Common myeloid progenitor, CD34-positive (primary cell): ENCODE results near the gene KRTDAP.

ENCODE experiments used
- CTCF ChIA-PET: fragments of 350-600 bp; sonication (Branson Sonifier 250); formaldehyde crosslinking; loops from one replicate; lab custom pipeline; 2021; ENCODE audit warnings: antibody characterized with exemption; lab: Charles Lee
- POLR2A ChIA-PET: fragments of 350-600 bp; sonication (Branson Sonifier 250); formaldehyde crosslinking; loops from one replicate; lab custom pipeline; 2021; ENCODE audit warnings: antibody characterized with exemption; lab: Charles Lee
- DNase-seq, 3 donors: peaks; one replicate each; pipeline versions ENCODE4 v3.0.0 to v3.0.0-alpha.2; 2013
- H3K27ac ChIP-seq, 2 experiments: 1 replicate in 1 of 2; 2 replicates in 1 of 2; pipeline ENCODE4 v1.7.0; 2013; ENCODE audit warnings: inconsistent platforms in 2 of 2, low read length in 2 of 2, mild to moderate bottlenecking in 2 of 2, low read depth in 1 of 2, moderate library complexity in 1 of 2; ENCODE audit not compliant: severe bottlenecking in 2 of 2, insufficient read depth in 1 of 2, poor library complexity in 1 of 2
- H3K27me3 ChIP-seq, 5 experiments: replicated peaks in 2 of 5; 1 replicate in 3 of 5; 2 replicates in 2 of 5; pipeline versions ENCODE4 v1.6.1 to v1.7.0; 2013; ENCODE audit warnings: low read length in 4 of 5, mild to moderate bottlenecking in 2 of 5, moderate library complexity in 2 of 5, inconsistent platforms in 1 of 5; ENCODE audit not compliant: insufficient read depth in 5 of 5, control insufficient read depth in 4 of 5
- H3K36me3 ChIP-seq, 4 experiments: 1 replicate in 2 of 4; 2 replicates in 2 of 4; pipeline versions ENCODE4 v1.6.1 to v1.7.0; 2013; ENCODE audit warnings: low read length in 3 of 4, control low read depth in 1 of 4, mild to moderate bottlenecking in 1 of 4; ENCODE audit not compliant: control insufficient read depth in 4 of 4, insufficient read depth in 4 of 4
- H3K4me1 ChIP-seq, 4 experiments: 1 replicate in 3 of 4; 2 replicates in 1 of 4; pipeline versions ENCODE4 v1.6.1 to v1.7.1; 2013; ENCODE audit warnings: low read length in 3 of 4, mild to moderate bottlenecking in 3 of 4, control low read depth in 1 of 4, inconsistent platforms in 1 of 4, moderate library complexity in 1 of 4; ENCODE audit not compliant: control insufficient read depth in 4 of 4, insufficient read depth in 4 of 4; ENCODE audit errors: control extremely low read depth in 1 of 4
- H3K4me3 ChIP-seq, 7 experiments: 1 replicate in 4 of 7; 2 replicates in 3 of 7; pipeline versions ENCODE4 v1.5.1 to v1.7.0; 2013; ENCODE audit warnings: mild to moderate bottlenecking in 7 of 7, low read length in 6 of 7, moderate library complexity in 6 of 7, inconsistent platforms in 2 of 7, low read depth in 2 of 7, control low read depth in 1 of 7; ENCODE audit not compliant: insufficient read depth in 4 of 7, control insufficient read depth in 1 of 7; ENCODE audit errors: extremely low read depth in 1 of 7
- H3K9me3 ChIP-seq, 5 experiments: 1 replicate in 4 of 5; 2 replicates in 1 of 5; pipeline versions ENCODE4 v1.6.1 to v1.7.1; 2013; ENCODE audit warnings: low read length in 4 of 5, mild to moderate bottlenecking in 2 of 5, inconsistent platforms in 1 of 5, low read depth in 1 of 5, moderate library complexity in 1 of 5; ENCODE audit not compliant: control insufficient read depth in 4 of 5, insufficient read depth in 2 of 5; ENCODE audit errors: control extremely low read depth in 1 of 5
- WGBS: methylation state at CpG from one replicate; pipeline ENCODE4 v1.1.5; 2013; ENCODE audit not compliant: insufficient coverage; 5-methylcytosine and 5-hydroxymethylcytosine counted together

KRTDAP gene

DNA sequence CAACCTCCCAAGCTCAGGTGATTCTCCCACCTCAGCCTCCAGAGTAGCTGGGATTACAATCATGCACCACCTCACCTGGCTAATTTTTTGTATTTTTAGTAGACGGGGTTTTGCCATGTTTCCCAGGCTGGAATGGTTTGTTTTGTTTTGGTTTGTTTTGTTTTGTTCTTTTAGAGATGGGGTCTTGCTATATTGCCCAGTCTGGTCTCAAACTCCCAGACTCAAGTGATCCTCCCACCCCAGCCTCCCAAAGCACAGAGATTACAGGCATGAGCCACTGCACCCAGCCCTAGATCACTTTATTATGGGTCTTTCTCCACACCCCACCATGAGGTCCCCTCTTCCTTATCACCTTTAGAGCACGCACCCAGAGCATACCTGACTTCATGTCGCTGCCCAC lies 8.0 kb upstream of the KRTDAP start:
- Histone ChIP-seq H3K36me3 (no peaks in the 10 kb centered on the region), H3K27me3 (no peaks in the 10 kb centered on the region), H3K4me3 (no peak overlapping the region), H3K9me3 (no peaks in the 10 kb centered on the region), H3K4me1 (peaks cover 0 to 4% (median 2%) of the 10 kb centered on the region in 4 experiments), H3K27ac (no peak overlapping the region)
- WGBS, result 100% methylated on average over 2 of the region's 3 CpGs
- ChIA-PET CTCF (interaction anchor here (0.9 to 3.9 kb wide), 4 partner anchors 10 to 145 kb away, joined by 4 to 21 read pairs (median 6); no protein-coding TSS in a partner anchor), POLR2A (no interaction called here)
- DNase-seq, result no peak

DNA sequence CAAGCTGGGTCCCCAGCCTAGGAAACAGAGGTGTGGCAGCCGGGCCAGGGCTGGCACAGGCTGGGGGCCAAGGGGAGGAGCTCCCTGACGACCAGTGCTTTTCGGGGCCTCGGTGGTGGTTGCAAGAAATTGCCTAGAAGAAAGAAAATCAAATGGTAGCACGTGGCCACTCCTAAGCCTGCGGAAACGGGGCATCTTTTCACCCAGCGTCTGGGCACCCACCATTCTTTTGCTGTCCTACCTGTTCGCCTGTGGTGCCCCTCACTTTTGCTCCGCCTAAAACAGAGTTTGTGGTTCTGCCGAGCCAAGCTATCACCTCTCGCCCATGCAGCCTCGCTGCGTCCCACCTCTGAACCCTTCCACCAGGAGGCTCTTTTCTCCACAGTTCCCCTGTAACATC lies 7.1 kb upstream of the KRTDAP start:
- H3K27ac ChIP-seq, result no peak overlapping the region
- DNase-seq, result no peak
- ChIA-PET POLR2A (interaction anchor here (0.6 kb wide), 1 partner anchor 11 kb away, joined by 5 read pairs; no protein-coding TSS in a partner anchor), CTCF (interaction anchor here (0.9 to 3.9 kb wide), 6 partner anchors 10 to 148 kb away, joined by 3 to 21 read pairs (median 4); no protein-coding TSS in a partner anchor)
- H3K9me3 ChIP-seq, result no peaks in the 10 kb centered on the region
- no peak overlapping the region for H3K4me3 ChIP-seq
- peaks cover 0 to 4% (median 2%) of the 10 kb centered on the region in 4 experiments for H3K4me1 ChIP-seq
- 92% methylated on average over 14 of the region's 14 CpGs for WGBS
- H3K27me3 ChIP-seq, result peaks cover 0 to 3% (median 0%) of the 10 kb centered on the region in 5 experiments
- H3K36me3 ChIP-seq, result no peaks in the 10 kb centered on the region

DNA sequence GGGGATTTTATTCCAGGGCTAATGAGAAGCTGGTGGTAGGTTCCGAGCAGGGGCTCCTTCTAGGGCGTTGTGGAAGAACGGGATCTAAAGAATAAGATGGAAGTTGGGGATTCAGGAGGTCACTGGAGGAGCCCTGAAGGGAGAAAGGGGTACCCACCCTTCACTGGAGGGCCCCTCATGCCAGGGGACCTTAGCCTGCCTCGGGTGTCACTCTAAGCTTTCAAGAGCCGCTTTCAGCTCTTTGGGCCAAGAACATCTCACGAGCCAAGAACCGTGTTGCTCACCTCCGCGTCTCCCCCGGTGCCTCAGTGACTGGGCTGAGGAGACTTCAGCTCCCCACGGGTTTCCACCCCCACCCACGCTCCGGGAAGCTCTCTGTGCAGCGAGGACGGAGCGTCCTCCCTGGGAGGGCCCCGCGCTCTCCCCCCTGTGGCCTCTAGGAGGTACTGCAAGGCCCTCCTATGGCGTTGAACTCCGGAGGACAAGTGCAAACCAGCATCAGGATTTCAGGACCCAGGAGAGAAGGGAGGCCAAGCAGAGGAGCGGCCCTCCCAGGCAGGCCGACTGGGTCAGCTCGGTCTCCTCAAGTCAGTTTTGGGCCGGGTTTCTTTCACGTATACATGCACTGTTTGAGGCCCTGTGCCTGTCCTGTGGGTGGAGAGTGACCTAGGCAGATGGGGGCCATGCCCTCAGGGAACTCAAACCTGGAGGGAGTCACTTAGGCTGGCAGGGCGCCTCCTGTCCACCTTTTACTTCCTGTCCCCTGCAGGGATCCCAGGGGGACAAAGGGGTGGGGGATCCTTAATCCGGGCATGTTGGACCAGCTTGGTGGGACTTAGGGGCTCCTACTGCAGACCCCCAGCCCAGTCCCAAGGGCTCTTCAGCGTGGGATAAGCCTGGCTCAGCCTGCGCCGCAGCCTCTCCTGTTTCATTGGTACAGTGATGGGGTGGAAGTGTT lies 5.1 kb upstream of the KRTDAP start:
- CTCF ChIA-PET, result interaction anchor here (0.6 to 3.9 kb wide), 24 partner anchors 8 to 216 kb away, joined by 3 to 21 read pairs (median 4); no protein-coding TSS in a partner anchor
- POLR2A ChIA-PET, result interaction anchor here (0.5 kb wide), 1 partner anchor 160 kb away, joined by 3 read pairs; no protein-coding TSS in a partner anchor
- H3K9me3 ChIP-seq, result no peaks in the 10 kb centered on the region
- peak; percentile 59 to 76 (median 76) for DNase-seq
- no peaks in the 10 kb centered on the region for H3K36me3 ChIP-seq
- peak overlapping the region in 2 of 7 experiments; percentile 46 to 55 for H3K4me3 ChIP-seq
- H3K27ac ChIP-seq, result no peak overlapping the region
- peaks cover 0 to 5% (median 0%) of the 10 kb centered on the region in 5 experiments for H3K27me3 ChIP-seq
- 55% methylated on average over 14 of the region's 30 CpGs for WGBS
- H3K4me1 ChIP-seq, result peaks cover 0 to 4% (median 2%) of the 10 kb centered on the region in 4 experiments

DNA sequence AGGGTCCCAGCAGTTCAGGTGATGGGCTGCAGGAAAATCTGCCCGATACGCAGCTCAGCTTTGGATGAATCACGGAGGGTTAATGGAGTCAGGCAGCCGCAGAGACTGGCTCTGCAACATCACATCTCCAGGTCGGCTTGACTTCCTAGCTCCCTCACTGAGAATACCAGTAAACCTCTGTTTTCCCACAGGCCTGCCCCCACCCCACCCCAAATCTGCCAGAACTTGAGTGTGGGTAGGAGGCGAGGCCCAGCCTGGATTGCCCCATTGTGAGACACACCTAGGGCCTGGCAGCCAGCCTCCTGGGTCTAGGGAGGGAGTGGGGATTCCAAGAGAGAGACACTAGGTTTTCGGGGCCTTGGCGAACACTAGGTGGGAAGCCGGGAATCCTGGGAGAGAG lies 3.7 kb upstream of the KRTDAP start:
- DNase-seq, result no peak
- ChIA-PET POLR2A (no interaction called here), CTCF (no interaction called here)
- Histone ChIP-seq H3K27ac (no peak overlapping the region), H3K27me3 (peaks cover 0 to 6% (median 0%) of the 10 kb centered on the region in 5 experiments), H3K4me3 (no peak overlapping the region), H3K36me3 (no peaks in the 10 kb centered on the region), H3K9me3 (no peaks in the 10 kb centered on the region), H3K4me1 (peaks cover 0 to 4% (median 2%) of the 10 kb centered on the region in 4 experiments)
- WGBS, result 96% methylated on average over 8 of the region's 9 CpGs

DNA sequence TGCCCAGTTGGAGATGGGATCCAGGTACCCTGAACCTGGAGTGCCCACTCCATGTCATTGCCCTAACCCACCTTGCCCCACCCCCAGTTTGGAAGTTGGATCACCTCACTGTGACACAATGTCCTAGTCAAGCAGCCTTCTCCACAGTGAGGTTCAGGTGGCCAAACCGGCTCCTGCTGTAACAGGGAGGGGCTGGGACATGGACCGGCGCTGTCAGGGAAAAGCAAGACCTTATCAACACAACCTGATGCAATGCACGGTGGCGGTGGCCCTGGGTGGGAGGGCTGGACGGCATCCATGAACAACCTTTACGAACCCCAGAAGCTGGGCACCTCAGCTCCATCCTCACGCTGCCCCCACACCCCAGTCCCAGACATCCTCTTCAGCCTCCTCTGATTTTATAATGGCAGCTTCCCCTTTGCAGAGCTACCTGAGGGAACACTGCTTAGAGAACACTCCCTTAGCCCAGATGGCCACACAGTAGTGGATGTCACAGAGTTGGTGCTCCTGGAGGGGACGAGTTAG lies 1.6 kb upstream of the KRTDAP start:
- DNase-seq, result no peak

DNA sequence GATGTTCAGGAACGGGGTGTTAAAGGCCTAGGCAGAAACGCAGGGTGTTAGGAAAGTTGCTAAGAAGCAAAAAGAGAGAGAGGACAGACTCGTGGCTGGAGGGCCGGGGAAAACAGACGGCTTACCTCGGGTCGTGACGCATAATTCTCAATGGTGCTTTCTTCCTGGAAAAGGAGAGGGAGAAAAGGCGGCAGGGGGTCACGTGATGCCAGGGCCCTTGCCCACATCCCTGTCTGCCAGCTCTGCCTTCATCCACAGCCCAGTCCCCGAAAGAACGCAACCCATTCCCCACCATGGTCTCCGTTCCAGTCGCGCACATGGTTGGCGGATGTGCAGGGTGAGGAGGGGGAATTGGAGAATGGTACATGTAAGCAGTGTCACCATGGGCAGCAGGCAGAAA lies 1.6 kb downstream of the KRTDAP start:
- peaks cover 0 to 2% (median 0%) of the 10 kb centered on the region in 4 experiments for H3K4me1 ChIP-seq
- 91% methylated on average over 7 of the region's 16 CpGs for WGBS
- no peak overlapping the region for H3K27ac ChIP-seq
- no peak for DNase-seq
- H3K4me3 ChIP-seq, result no peak overlapping the region
- H3K27me3 ChIP-seq, result peaks cover 0 to 12% (median 0%) of the 10 kb centered on the region in 5 experiments
- POLR2A ChIA-PET, result no interaction called here
- CTCF ChIA-PET, result no interaction called here
- no peaks in the 10 kb centered on the region for H3K36me3 ChIP-seq
- H3K9me3 ChIP-seq, result no peaks in the 10 kb centered on the region

More for the DNA sequence above, 1.6 kb upstream of the KRTDAP start:
- H3K9me3 ChIP-seq, result no peaks in the 10 kb centered on the region
- peaks cover 0 to 4% (median 2%) of the 10 kb centered on the region in 4 experiments for H3K4me1 ChIP-seq
- H3K36me3 ChIP-seq, result no peaks in the 10 kb centered on the region
- 98% methylated on average over 6 of the region's 9 CpGs for WGBS
- no peak overlapping the region for H3K4me3 ChIP-seq
- POLR2A ChIA-PET, result interaction anchor here (0.6 kb wide), 1 partner anchor 348 kb away, joined by 3 read pairs; no protein-coding TSS in a partner anchor
- CTCF ChIA-PET, result interaction anchor here (0.8 to 2.2 kb wide), 9 partner anchors 14 to 146 kb away, joined by 3 to 10 read pairs (median 3); no protein-coding TSS in a partner anchor
- H3K27me3 ChIP-seq, result peaks cover 0 to 10% (median 0%) of the 10 kb centered on the region in 5 experiments
- H3K27ac ChIP-seq, result no peak overlapping the region
